Neural progenitor cell (in vitro differentiated cells): ENCODE results near the gene UBB. TPM values are rescaled to one million over a fixed set of nuclear protein-coding genes. Genes with fewer than 3 reads are reported as not detected.

ENCODE experiments used
- DNase-seq: peaks from one replicate; pipeline ENCODE4 v3.0.0-alpha.2; 2016; ENCODE audit warnings: low spot score
- H2AFZ ChIP-seq: fragments of 200-600 bp; sonication (generic); replicated peaks from 2 replicates; pipeline ENCODE4 v1.6.1; 2016; ENCODE audit warnings: antibody characterized with exemption
- H3F3A ChIP-seq: fragments of 200-600 bp; sonication (generic); 2 replicates; pipeline ENCODE4 v1.6.1; 2016; ENCODE audit warnings: antibody characterized with exemption, low read depth
- H3K27ac ChIP-seq: fragments of 200-600 bp; sonication (generic); 2 replicates; pipeline ENCODE4 v1.5.1; 2016; ENCODE audit warnings: mild to moderate bottlenecking
- H3K27me3 ChIP-seq: fragments of 200-600 bp; sonication (generic); 2 replicates; pipeline ENCODE4 v1.6.1; 2016; ENCODE audit warnings: mild to moderate bottlenecking, moderate library complexity
- H3K36me3 ChIP-seq: fragments of 200-600 bp; sonication (generic); 2 replicates; pipeline ENCODE4 v1.5.1; 2016
- H3K4me1 ChIP-seq: fragments of 200-600 bp; sonication (generic); 2 replicates; pipeline ENCODE4 v1.6.1; 2016; ENCODE audit warnings: mixed run types
- H3K4me2 ChIP-seq: fragments of 200-600 bp; sonication (generic); 2 replicates; pipeline ENCODE4 v1.6.1; 2016
- H3K4me3 ChIP-seq: fragments of 200-600 bp; sonication (generic); 2 replicates; pipeline ENCODE4 v1.5.1; 2016
- H3K79me2 ChIP-seq: fragments of 200-600 bp; sonication (generic); 2 replicates; pipeline ENCODE4 v1.6.1; 2016; ENCODE audit warnings: low read depth
- H3K9ac ChIP-seq: fragments of 200-600 bp; sonication (generic); 2 replicates; pipeline ENCODE4 v1.6.1; 2016
- H3K9me3 ChIP-seq: fragments of 200-600 bp; sonication (generic); 2 replicates; pipeline ENCODE4 v1.5.1; 2016; ENCODE audit warnings: low read depth
- H4K20me1 ChIP-seq: fragments of 200-600 bp; sonication (generic); 2 replicates; pipeline ENCODE4 v1.6.1; 2016; ENCODE audit warnings: low read depth
- H3K27ac Mint-ChIP-seq: 3 replicates; pipeline ENCODE4 v1.8.0; 2021; ENCODE audit warnings: mixed read lengths
- H3K27me3 Mint-ChIP-seq: 2 replicates; pipeline ENCODE4 v1.8.0; 2022; ENCODE audit warnings: low read depth, mild to moderate bottlenecking, inconsistent platforms, moderate library complexity, mixed read lengths; ENCODE audit not compliant: insufficient read depth
- H3K36me3 Mint-ChIP-seq: 3 replicates; pipeline ENCODE4 v1.8.0; 2021; ENCODE audit warnings: mixed read lengths
- H3K4me1 Mint-ChIP-seq: 3 replicates; pipeline ENCODE4 v1.8.0; 2021; ENCODE audit warnings: mixed read lengths
- H3K4me3 Mint-ChIP-seq: 3 replicates; pipeline ENCODE4 v1.8.0; 2021; ENCODE audit warnings: mild to moderate bottlenecking, moderate library complexity, mixed read lengths
- H3K9me3 Mint-ChIP-seq: 3 replicates; pipeline ENCODE4 v1.8.0; 2020; ENCODE audit warnings: mixed read lengths
- CTCF ChIP-seq: fragments of 200-600 bp; sonication (generic); IDR thresholded peaks from 2 replicates; pipeline ENCODE4 v1.5.1; 2017; ENCODE audit warnings: antibody characterized with exemption, mild to moderate bottlenecking
- EZH2 ChIP-seq: fragments of 200-600 bp; sonication (generic); IDR thresholded peaks from 2 replicates; pipeline ENCODE4 v1.6.1; 2017; ENCODE audit warnings: antibody characterized with exemption, mild to moderate bottlenecking, moderate library complexity
- EZH2phosphoT487 ChIP-seq: fragments of 200-600 bp; sonication (generic); IDR thresholded peaks from 2 replicates; pipeline ENCODE4 v1.6.1; 2017; ENCODE audit warnings: antibody characterized with exemption
- total RNA-seq: library from RNA; depleted of rRNA; stranded (reverse); fragments of >200 nt; gene quantifications from 2 replicates; pipeline ENCODE4 v1.2.3, GENCODE V29; 2015; ENCODE audit warnings: low replicate concordance

The UBB gene
- total RNA-seq, 1 donor from 2014 or later, result 1,249 TPM

- Histone ChIP-seq H3K4me2 (no peak overlapping the region), H2AFZ (no peak overlapping the region), H3K27me3 (peaks cover 8% of the 10 kb centered on the region), H3K79me2 (no peaks in the 10 kb centered on the region), H3K4me3 (no peak overlapping the region), H3K36me3 (no peaks in the 10 kb centered on the region), H3K4me1 (no peaks in the 10 kb centered on the region), H3K9me3 (no peaks in the 10 kb centered on the region), H4K20me1 (no peaks in the 10 kb centered on the region), H3K9ac (no peak overlapping the region), H3K27ac (no peak overlapping the region), H3F3A (peaks cover 16% of the 10 kb centered on the region)
- TF ChIP-seq CTCF (no peak), EZH2phosphoT487 (no peak), EZH2 (no peak)
- Mint-ChIP-seq H3K27ac (no peak overlapping the region), H3K36me3 (peaks cover 3% of the 10 kb centered on the region), H3K4me3 (no peak overlapping the region), H3K27me3 (peaks cover 4% of the 10 kb centered on the region), H3K9me3 (no peaks in the 10 kb centered on the region), H3K4me1 (peaks cover 4% of the 10 kb centered on the region)
- DNase-seq, result no peak
Observed at GRCh38 chr17:16358394-16358793, 22.5 kb upstream of the UBB start.

GRCh38 chr17:16361874-16362273, 19.0 kb upstream of the UBB start:
- no peak overlapping the region for H2AFZ ChIP-seq
- no peaks in the 10 kb centered on the region for H3K9me3 ChIP-seq
- TF ChIP-seq EZH2 (no peak), EZH2phosphoT487 (no peak), CTCF (no peak)
- no peak overlapping the region for H3K4me2 ChIP-seq
- Mint-ChIP-seq H3K36me3 (no peaks in the 10 kb centered on the region), H3K9me3 (no peaks in the 10 kb centered on the region), H3K4me3 (no peak overlapping the region), H3K27ac (no peak overlapping the region), H3K27me3 (peaks cover 4% of the 10 kb centered on the region), H3K4me1 (peaks cover 5% of the 10 kb centered on the region)
- H3K36me3 ChIP-seq, result no peaks in the 10 kb centered on the region
- no peaks in the 10 kb centered on the region for H4K20me1 ChIP-seq
- no peaks in the 10 kb centered on the region for H3K79me2 ChIP-seq
- no peak overlapping the region for H3K9ac ChIP-seq
- no peaks in the 10 kb centered on the region for H3K4me1 ChIP-seq
- H3K27me3 ChIP-seq, result no peaks in the 10 kb centered on the region
- no peak overlapping the region for H3K4me3 ChIP-seq
- H3K27ac ChIP-seq, result no peak overlapping the region
- H3F3A ChIP-seq, result no peaks in the 10 kb centered on the region
- DNase-seq, result no peak

GRCh38 chr17:16363749-16364536, 16.9 kb upstream of the UBB start:
- Histone ChIP-seq H3K27me3 (no peaks in the 10 kb centered on the region), H3K4me1 (no peaks in the 10 kb centered on the region), H3K4me2 (no peak overlapping the region), H3K36me3 (no peaks in the 10 kb centered on the region), H3K9ac (no peak overlapping the region), H2AFZ (peak overlapping the region; percentile 18), H3K79me2 (no peaks in the 10 kb centered on the region), H3K9me3 (no peaks in the 10 kb centered on the region), H3K27ac (no peak overlapping the region), H4K20me1 (no peaks in the 10 kb centered on the region), H3K4me3 (no peak overlapping the region), H3F3A (no peaks in the 10 kb centered on the region)
- H3K4me1 Mint-ChIP-seq, result peaks cover 5% of the 10 kb centered on the region
- H3K27me3 Mint-ChIP-seq, result peaks cover 2% of the 10 kb centered on the region
- H3K27ac Mint-ChIP-seq, result no peak overlapping the region
- DNase-seq, result peak; percentile 88
- TF ChIP-seq CTCF (peak; percentile 98), EZH2 (no peak), EZH2phosphoT487 (no peak)
- H3K36me3 Mint-ChIP-seq, result no peaks in the 10 kb centered on the region
- H3K9me3 Mint-ChIP-seq, result no peaks in the 10 kb centered on the region
- no peak overlapping the region for H3K4me3 Mint-ChIP-seq
